ENCODE data around the gene LRP6. TPM values are rescaled to one million over a fixed set of nuclear protein-coding genes. Genes with fewer than 3 reads are reported as not detected.

The LRP6 gene
- polyA plus RNA-seq, 1 donor (not counting 4 experiments of a cell fraction or from before 2014, with no cell fraction given): 13.0 TPM

GRCh38 chr12:12086973-12087692 lies 179.7 kb downstream of the LRP6 start:
- no peaks in the 10 kb centered on the region for H3K4me1 ChIP-seq (ENCODE audit: control insufficient read depth, extremely low read depth, insufficient read depth, low read length)
- no peaks in the 10 kb centered on the region for H3K9me3 ChIP-seq (ENCODE audit: control insufficient read depth, low read depth, low read length)
- no peak overlapping the region for H2AFZ ChIP-seq (ENCODE audit: control insufficient read depth, low read length)
- dilution Hi-C loops (cut with MboI; ENCODE audit: extremely low pct_ligation_motif_present, low sequenced_read_pairs): loop anchor here (25.0 kb wide), 1 partner anchor 250 kb away; no protein-coding TSS in a partner anchor
- H3K4me3 ChIP-seq (ENCODE audit: control insufficient read depth in 2 of 3, extremely low read depth in 1 of 3, insufficient read depth in 2 of 3, low read depth in 1 of 3, low read length in 3 of 3): no peak overlapping the region
- H4K20me1 ChIP-seq (ENCODE audit: control insufficient read depth, extremely low read depth, insufficient read depth, low read length): no peaks in the 10 kb centered on the region
- no peaks in the 10 kb centered on the region for H3K36me3 ChIP-seq (ENCODE audit: control insufficient read depth in 2 of 2, extremely low read depth in 1 of 2, insufficient read depth in 2 of 2, low read length in 2 of 2)
- H3K9ac ChIP-seq (ENCODE audit: control insufficient read depth, extremely low read depth, insufficient read depth, low read length): no peak overlapping the region
- H3K9me1 ChIP-seq (ENCODE audit: control insufficient read depth, extremely low read depth, insufficient read depth, low read length): no peaks in the 10 kb centered on the region
- FAIRE-seq: no peak
- peaks cover 12% of the 10 kb centered on the region for H3K27me3 ChIP-seq (ENCODE audit: control insufficient read depth, extremely low read depth, insufficient read depth, low read length)
- H3K79me2 ChIP-seq (ENCODE audit: control insufficient read depth, insufficient read depth, low read length): no peaks in the 10 kb centered on the region
- H3K4me2 ChIP-seq (ENCODE audit: control insufficient read depth, extremely low read depth, insufficient read depth, low read depth, low read length): no peak overlapping the region
- no peak overlapping the region for H3K27ac ChIP-seq (ENCODE audit: control insufficient read depth, insufficient read depth, low read length)
- no peak for TF ChIP-seq EZH2 (IDR thresholded peaks at IDR 0.05; ENCODE audit: low read length)
- DNase-seq (ENCODE audit: low read depth, low spot score): no peak

GRCh38 chr12:12086362-12086761 lies 180.5 kb downstream of the LRP6 start:
- Histone ChIP-seq H3K36me3 (ENCODE audit: control insufficient read depth in 2 of 2, extremely low read depth in 1 of 2, insufficient read depth in 2 of 2, low read length in 2 of 2) (no peaks in the 10 kb centered on the region), H3K9me3 (ENCODE audit: control insufficient read depth, low read depth, low read length) (no peaks in the 10 kb centered on the region), H3K4me3 (ENCODE audit: control insufficient read depth in 2 of 3, extremely low read depth in 1 of 3, insufficient read depth in 2 of 3, low read depth in 1 of 3, low read length in 3 of 3) (no peak overlapping the region), H3K4me2 (ENCODE audit: control insufficient read depth, extremely low read depth, insufficient read depth, low read depth, low read length) (no peak overlapping the region), H2AFZ (ENCODE audit: control insufficient read depth, low read length) (no peak overlapping the region), H3K9ac (ENCODE audit: control insufficient read depth, extremely low read depth, insufficient read depth, low read length) (no peak overlapping the region), H3K9me1 (ENCODE audit: control insufficient read depth, extremely low read depth, insufficient read depth, low read length) (no peaks in the 10 kb centered on the region), H3K4me1 (ENCODE audit: control insufficient read depth, extremely low read depth, insufficient read depth, low read length) (no peaks in the 10 kb centered on the region), H3K27ac (ENCODE audit: control insufficient read depth, insufficient read depth, low read length) (no peak overlapping the region), H4K20me1 (ENCODE audit: control insufficient read depth, extremely low read depth, insufficient read depth, low read length) (no peaks in the 10 kb centered on the region), H3K27me3 (ENCODE audit: control insufficient read depth, extremely low read depth, insufficient read depth, low read length) (peaks cover 4% of the 10 kb centered on the region), H3K79me2 (ENCODE audit: control insufficient read depth, insufficient read depth, low read length) (no peaks in the 10 kb centered on the region)
- FAIRE-seq: no peak
- DNase-seq (ENCODE audit: low read depth, low spot score): no peak
- dilution Hi-C loops (cut with MboI; ENCODE audit: extremely low pct_ligation_motif_present, low sequenced_read_pairs): loop anchor here (25.0 kb wide), 1 partner anchor 251 kb away; no protein-coding TSS in a partner anchor
- TF ChIP-seq EZH2 (IDR thresholded peaks at IDR 0.05; ENCODE audit: low read length): no peak
- TF ChIP-seq CTCF (optimal IDR thresholded peaks at IDR 0.05 in 1 of 3, IDR thresholded peaks at IDR 0.05 in 1 of 3, conservative IDR thresholded peaks at IDR 0.05 in 1 of 3; ENCODE audit: extremely low read depth in 1 of 3, insufficient read depth in 2 of 3, low read length in 3 of 3): no peak
